K562 (cell line): ENCODE measurements around the gene ENTPD3. TPM values are rescaled to one million over a fixed set of nuclear protein-coding genes. Genes with fewer than 3 reads are reported as not detected.
A peak's percentile ranks its signal among the peaks of the same experiment; 100 is the strongest.

Experiments used
- ATAC-seq: fragments of 200-7000 bp; cut with Tn5 transposase; 3 replicates; pipeline ENCODE4 v1.9.1; 2020; ENCODE audit warnings: moderate library complexity
- BruUV-seq: library from RNA; stranded (reverse); fragments of 400-500 nt; replicated peaks from 2 replicates; lab custom pipeline; 2021; lab: Mats Ljungman, UMichigan
- CTCF ChIA-PET: fragments of 300-600 bp; formaldehyde crosslinking; extraction: SDS; loops from one replicate; lab custom pipeline; 2021; ENCODE audit warnings: low intra/inter-chr PET ratio; lab: Yijun Ruan, JAX
- POLR2A ChIA-PET: fragments of 300-600, 350-650 bp; sonication (Branson Sonifier 250); formaldehyde crosslinking; extraction: SDS; loops from one replicate; lab custom pipeline; 2021; ENCODE audit warnings: antibody characterized with exemption, inconsistent platforms; lab: Yijun Ruan, JAX
- DNase-seq, 4 experiments: peaks; one replicate each; pipeline versions ENCODE4 v3.0.0 to v3.0.0-alpha.2; 2011 to 2018; ENCODE audit warnings: low spot score in 3 of 4, mixed read lengths in 3 of 4; ENCODE audit errors: extremely low read depth in 1 of 4
- FAIRE-seq: peaks from 2 replicates; lab custom pipeline; 2011; peaks lifted over from hg19 to GRCh38; lab: Jason Lieb, UNC
- H2AFZ ChIP-seq: 2 replicates; pipeline ENCODE4 v1.6.0; 2011; ENCODE audit warnings: low read depth, low read length, control low read depth, inconsistent platforms
- H3K27ac ChIP-seq: fragments of 200-600 bp; 3 replicates; pipeline ENCODE4 v1.8.0; 2011; ENCODE audit warnings: low read depth, mild to moderate bottlenecking, control low read depth, inconsistent platforms, low read length, moderate library complexity, mixed read lengths; ENCODE audit errors: extremely low read depth
- H3K27me3 ChIP-seq, 2 experiments: fragments of 300-600 bp in 1 of 2; 2 replicates in 1 of 2; 3 replicates in 1 of 2; pipeline versions ENCODE4 v1.6.0 to v1.8.0; 2011; ENCODE audit warnings: inconsistent platforms in 2 of 2, low read length in 2 of 2, mild to moderate bottlenecking in 1 of 2, mixed read lengths in 1 of 2, moderate library complexity in 1 of 2; ENCODE audit not compliant: control insufficient read depth in 2 of 2, insufficient read depth in 2 of 2
- H3K36me3 ChIP-seq: fragments of 300-600 bp; 3 replicates; pipeline ENCODE4 v1.8.0; 2011; ENCODE audit warnings: mild to moderate bottlenecking, low read length, inconsistent platforms; ENCODE audit not compliant: control insufficient read depth, insufficient read depth
- H3K4me1 ChIP-seq, 2 experiments: fragments of 200-600 bp in 1 of 2; replicated peaks in 1 of 2; 2 replicates in 1 of 2; 3 replicates in 1 of 2; pipeline versions ENCODE4 v1.5.1 to v1.8.0; 2011; ENCODE audit warnings: inconsistent platforms in 2 of 2, low read length in 2 of 2, mild to moderate bottlenecking in 1 of 2, mixed read lengths in 1 of 2, moderate library complexity in 1 of 2; ENCODE audit not compliant: control insufficient read depth in 2 of 2, insufficient read depth in 2 of 2
- H3K4me2 ChIP-seq: 2 replicates; pipeline ENCODE4 v1.6.1; 2011; ENCODE audit warnings: low read length, control low read depth, inconsistent platforms, mixed read lengths; ENCODE audit not compliant: insufficient read depth
- H3K4me3 ChIP-seq: fragments of 200-600 bp; sonication (generic), shearing (Covaris generic); 2 replicates; pipeline ENCODE4 v1.5.1; 2016; ENCODE audit warnings: control low read depth, inconsistent platforms
- H3K79me2 ChIP-seq: fragments of 200-600 bp; 3 replicates; pipeline ENCODE4 v1.8.0; 2011; ENCODE audit warnings: low read length, inconsistent platforms; ENCODE audit not compliant: control insufficient read depth, insufficient read depth
- H3K9ac ChIP-seq, 2 experiments: 2 replicates each; pipeline versions ENCODE4 v1.6.0 to v1.6.1; 2011; ENCODE audit warnings: low read depth in 2 of 2, low read length in 2 of 2, control low read depth in 1 of 2, inconsistent platforms in 1 of 2, mild to moderate bottlenecking in 1 of 2, mixed read lengths in 1 of 2; ENCODE audit not compliant: insufficient read depth in 1 of 2
- H3K9me1 ChIP-seq: one replicate; pipeline ENCODE4 v1.6.0; 2011; ENCODE audit warnings: inconsistent platforms, mild to moderate bottlenecking, low read length, moderate library complexity; ENCODE audit not compliant: control insufficient read depth, insufficient read depth
- H3K9me3 ChIP-seq: replicated peaks from 2 replicates; pipeline ENCODE4 v1.5.1; 2011; ENCODE audit warnings: low read depth, low read length, inconsistent platforms; ENCODE audit not compliant: control insufficient read depth, insufficient read depth
- H4K20me1 ChIP-seq: replicated peaks from 2 replicates; pipeline ENCODE4 v1.6.1; 2011; ENCODE audit warnings: low read length, inconsistent platforms, mixed read lengths; ENCODE audit not compliant: control insufficient read depth, insufficient read depth
- ELK3 ChIP-seq: fragments of 450-650 bp; formaldehyde crosslinking; IDR thresholded peaks from 2 replicates; pipeline ENCODE4 v1.4.0; 2020; ENCODE audit warnings: mild to moderate bottlenecking
- IRF2 ChIP-seq: sonication (generic); formaldehyde crosslinking; IDR thresholded peaks from 2 replicates; pipeline ENCODE4 v1.8.1; 2022; ENCODE audit warnings: mild to moderate bottlenecking, missing genetic modification reagents
- KDM1A ChIP-seq, 2 experiments: fragments of 450-650 bp; IDR thresholded peaks; 2 replicates each; pipeline ENCODE4 v1.6.1; 2016; ENCODE audit warnings: mild to moderate bottlenecking in 2 of 2
- MAZ ChIP-seq, 2 experiments: fragments of 450-650 bp in 1 of 2; sonication (generic) in 1 of 2; formaldehyde crosslinking; IDR thresholded peaks in 1 of 2; conservative IDR thresholded peaks in 1 of 2; 2 replicates each; pipeline versions ENCODE4 v1.4.0 to v1.5.0; 2020; ENCODE audit warnings: mild to moderate bottlenecking in 1 of 2, missing genetic modification reagents in 1 of 2
- NCOR1 ChIP-seq: fragments of 450-650 bp; IDR thresholded peaks from 2 replicates; pipeline ENCODE4 v1.6.1; 2016; ENCODE audit warnings: mild to moderate bottlenecking, moderate library complexity
- THRB ChIP-seq: fragments of 450-650 bp; formaldehyde crosslinking; conservative IDR thresholded peaks from 2 replicates; pipeline ENCODE4 v1.4.0; 2022; ENCODE audit warnings: mild to moderate bottlenecking, missing genetic modification characterization
- TSC22D4 ChIP-seq: fragments of 450-650 bp; IDR thresholded peaks from 2 replicates; pipeline ENCODE4 v1.6.1; 2016; ENCODE audit warnings: missing genetic modification characterization, missing biosample characterization, control low read depth
- ZBTB43 ChIP-seq: sonication (generic); formaldehyde crosslinking; IDR thresholded peaks from 2 replicates; pipeline ENCODE4 v1.8.0; 2023; ENCODE audit warnings: mild to moderate bottlenecking, missing genetic modification reagents
- ZNF347 ChIP-seq: fragments of 450-650 bp; formaldehyde crosslinking; IDR thresholded peaks from 2 replicates; pipeline ENCODE4 v1.4.0; 2020; ENCODE audit warnings: low read depth, mild to moderate bottlenecking, moderate library complexity
- ZNF592 ChIP-seq: fragments of 450-650 bp; IDR thresholded peaks from 2 replicates; pipeline ENCODE4 v1.6.1; 2017; ENCODE audit warnings: antibody characterized with exemption, mild to moderate bottlenecking
- WGBS: fragments of 100-300 bp; shearing (Covaris generic); methylation state at CpG from one replicate; pipeline ENCODE4 v1.1.6; 2016; ENCODE audit warnings: low coverage, mixed read lengths; ENCODE audit not compliant: insufficient coverage; ENCODE audit errors: missing lambda C conversion rate; 5-methylcytosine and 5-hydroxymethylcytosine counted together
- in situ Hi-C: fragments of 300-500 bp; cut with MboI; formaldehyde crosslinking; loops from 4 replicates; pipeline ENCODE4 v1.15.0; 2018; ENCODE audit warnings: inconsistent platforms, mixed read lengths
- intact Hi-C: fragments of 100-400 bp; cut with micrococcal nuclease; formaldehyde crosslinking; loops from 2 replicates; pipeline ENCODE4 v1.14.2; 2022
- polyA plus RNA-seq, 8 experiments: library from polyadenylated mRNA; depleted of rRNA in 4 of 8; stranded (reverse) in 5 of 8; unstranded in 3 of 8; fragments of >200 nt; fragmentation: Nextera tagmentation in 2 of 8; fragmentation: Illumina TruSeq in 1 of 8; extraction: Ambion mirVana in 2 of 8; extraction: Trizol in 1 of 8; gene quantifications; 2 replicates each; pipeline versions ENCODE4 v1.2.1 to v1.2.3, GENCODE V29; 2011 to 2014; ENCODE audit warnings: inconsistent platforms in 1 of 8, missing spikeins in 1 of 8
- total RNA-seq, 7 experiments: library from RNA; depleted of rRNA in 6 of 7; stranded (reverse); fragments of >200 nt in 6 of 7; fragmentation: Illumina TruSeq in 2 of 7; extraction: Trizol in 2 of 7; gene quantifications; 2 replicates each; pipeline versions ENCODE4 v1.2.1 to v1.2.3, GENCODE V29; 2011 to 2021; ENCODE audit warnings: low replicate concordance in 1 of 7

ENTPD3 gene
- total and polyA plus RNA-seq, 9 of the 15 experiments (the other 6 are each of a cell fraction or from before 2014, with no cell fraction given): 0.23 to 2.1 (median 0.58) TPM

GRCh38 chr3:40463579-40463978 is 76.6 kb downstream of the ENTPD3 start (continued):
- 0 out of 2 replicates have a peak, but pooled peaks have one; percentile 8 for TF ChIP-seq ELK3 (CRISPR knock-in tag)

GRCh38 chr3:40464339-40465110 is 77.5 kb downstream of the ENTPD3 start:
- ATAC-seq (peak; percentile 51), DNase-seq (peak in 1 of 4 experiments; percentile 47), FAIRE-seq (no peak)
- Histone ChIP-seq H3K27ac (peak overlapping the region; percentile 2; the same call in 2 of the 3 replicates), H3K79me2 (peaks cover 20% of the 10 kb centered on the region), H3K9me3 (no peaks in the 10 kb centered on the region), H3K9ac (no peak overlapping the region), H3K27me3 (no peaks in the 10 kb centered on the region), H3K4me3 (no peak overlapping the region), H2AFZ (no peak overlapping the region), H3K4me1 (peaks cover 6 to 7% of the 10 kb centered on the region in 2 experiments; a peak in 3 of 5 replicates), H3K36me3 (peaks cover 60% of the 10 kb centered on the region), H4K20me1 (no peaks in the 10 kb centered on the region), H3K4me2 (no peak overlapping the region), H3K9me1 (peaks cover 3% of the 10 kb centered on the region)
- whole genome bisulfite sequencing: 24% methylated on average over 9 of the region's 9 CpGs
- CTCF ChIA-PET: no interaction called here
- BruUV-seq: no TSS peak
- intact Hi-C loops: no loop called here
- in situ Hi-C loops: loop anchor here (25.0 kb wide), 1 partner anchor 1052 kb away; the partner anchor contains the start of gene RPSA
- POLR2A ChIA-PET: interaction anchor here (0.7 to 7.7 kb wide), 15 partner anchors 8 to 161 kb away, joined by 3 to 102 read pairs (median 4); partner anchors contain the start of genes RPL14, ZNF619, ZNF620 and ZNF621
- TF ChIP-seq MAZ (CRISPR knock-in tag; conservative IDR thresholded peaks at IDR 0.05 in 1 of 2, IDR thresholded peaks at IDR 0.05 in 1 of 2) (no peak), NCOR1 (no peak; the same call in 1 of the 2 replicates), ZNF347 (CRISPR knock-in tag) (no peak), KDM1A (IDR thresholded peaks at IDR 0.05) (0 out of 4 replicates have a peak, but pooled peaks of 1 of the 2 experiments have one; percentile 22), IRF2 (CRISPR knock-in tag) (no peak), THRB (CRISPR knock-in tag) (peak; percentile 92), ZBTB43 (CRISPR knock-in tag) (no peak), TSC22D4 (no peak), ZNF592 (peak; percentile 29; the same call in 1 of the 2 replicates)
